ENCODE data around the gene EPHB1.
"Not testable (repeated sequence)": the region's sequence is repeated elsewhere in the genome, so short reads cannot be mapped to it uniquely, and the experiment has no call there.

Gene EPHB1

DNA sequence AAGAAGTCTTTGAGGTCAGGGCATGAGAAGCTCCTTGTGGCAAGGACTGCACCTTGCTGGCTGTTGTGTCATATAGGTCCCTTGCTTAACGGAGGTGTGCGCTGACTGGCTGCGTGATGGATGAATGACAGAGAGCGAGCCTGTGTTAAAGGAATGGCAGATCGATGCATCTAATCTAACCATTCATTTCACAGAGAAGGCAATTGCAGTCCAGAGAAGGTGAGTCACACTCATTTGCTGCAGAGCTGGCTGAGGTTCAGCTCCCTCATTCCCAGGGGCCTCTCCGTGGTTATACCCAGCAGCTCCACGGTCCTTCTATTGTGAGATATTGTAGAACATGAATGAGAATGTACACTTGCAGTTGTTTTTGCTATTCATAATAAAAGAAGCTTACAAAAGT, 289.3 kb downstream of the EPHB1 start:
- no peak for DNase-seq (ENCODE audit: low read depth in 2 of 2)

DNA sequence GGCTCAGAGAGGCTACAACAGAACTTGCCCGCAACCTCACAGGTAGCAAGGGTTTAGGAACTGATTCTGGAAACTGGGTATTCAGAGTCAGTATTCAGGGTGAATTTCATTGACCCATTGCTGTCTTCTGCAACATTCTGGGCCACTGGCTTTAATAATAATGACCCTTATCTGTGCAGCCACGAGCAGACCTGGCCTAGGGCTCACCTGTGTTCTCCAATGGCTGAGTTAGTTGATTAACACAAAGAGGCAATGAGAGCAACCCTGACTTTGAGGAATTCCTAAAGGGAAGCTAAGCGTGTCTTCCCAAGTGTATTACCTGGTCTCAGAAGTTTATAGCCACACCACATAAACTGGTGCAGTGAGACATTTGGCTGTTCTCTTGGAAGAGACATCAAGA, 289.9 kb downstream of the EPHB1 start:
- DNase-seq (ENCODE audit: low read depth in 2 of 2), result no peak

DNA sequence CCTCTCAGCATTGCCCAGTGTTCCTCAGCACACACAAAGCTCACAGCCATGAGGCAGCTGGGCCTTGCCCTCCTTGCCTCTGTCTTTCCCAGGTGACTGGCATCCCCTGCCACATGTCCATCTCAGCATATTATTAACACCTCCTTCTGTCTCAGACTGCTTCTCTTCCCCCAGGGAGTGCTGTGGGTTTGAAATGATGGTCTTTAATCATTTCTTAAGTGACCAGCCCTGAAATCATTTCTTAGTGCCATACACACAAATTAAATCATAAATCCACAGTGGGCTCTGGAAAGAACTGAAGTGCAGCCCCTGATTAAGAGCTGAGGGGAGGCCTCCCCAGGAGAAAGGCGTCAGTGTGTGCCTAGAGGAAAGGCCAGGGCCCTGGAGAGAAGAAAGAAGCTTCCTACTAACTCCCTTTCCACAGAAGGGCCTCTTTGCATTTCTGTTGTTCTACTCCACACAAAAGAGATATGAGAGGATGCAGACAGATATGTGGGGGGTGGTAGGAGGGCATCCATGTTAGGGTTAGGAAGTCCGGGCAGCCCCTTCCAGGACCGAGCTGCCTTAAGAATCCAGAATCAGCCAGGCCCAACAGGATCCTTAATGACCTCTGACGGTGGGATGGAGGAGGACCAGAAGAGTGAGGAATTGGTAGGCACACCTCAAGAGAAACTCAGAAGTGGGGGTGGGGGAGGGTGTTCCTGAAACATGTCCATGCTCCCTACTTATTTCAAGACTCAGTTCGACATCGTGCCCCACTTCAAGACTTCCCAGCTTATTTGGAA, 290.8 kb downstream of the EPHB1 start:
- no peak for DNase-seq (ENCODE audit: low read depth in 2 of 2)

DNA sequence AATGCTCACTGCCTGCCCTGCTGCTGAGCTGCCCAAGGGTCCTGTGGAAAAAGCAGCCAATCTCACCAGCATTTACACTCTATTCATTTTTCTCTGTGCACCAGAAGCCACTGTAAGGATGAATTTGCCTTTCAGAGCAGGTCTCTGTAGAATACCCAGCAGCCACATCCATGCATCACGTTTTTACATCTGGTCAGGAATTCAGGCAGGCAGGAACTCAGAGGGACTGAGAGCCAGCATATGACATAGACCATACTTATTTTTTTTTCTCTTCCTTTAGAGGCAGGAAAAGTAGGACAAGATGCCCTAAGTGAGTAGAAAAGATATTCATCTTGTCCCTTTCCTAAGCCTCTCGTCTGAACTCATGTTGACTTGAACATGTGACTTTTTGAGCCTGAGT, 292.7 kb downstream of the EPHB1 start:
- no peak for DNase-seq (ENCODE audit: low read depth in 2 of 2)

DNA sequence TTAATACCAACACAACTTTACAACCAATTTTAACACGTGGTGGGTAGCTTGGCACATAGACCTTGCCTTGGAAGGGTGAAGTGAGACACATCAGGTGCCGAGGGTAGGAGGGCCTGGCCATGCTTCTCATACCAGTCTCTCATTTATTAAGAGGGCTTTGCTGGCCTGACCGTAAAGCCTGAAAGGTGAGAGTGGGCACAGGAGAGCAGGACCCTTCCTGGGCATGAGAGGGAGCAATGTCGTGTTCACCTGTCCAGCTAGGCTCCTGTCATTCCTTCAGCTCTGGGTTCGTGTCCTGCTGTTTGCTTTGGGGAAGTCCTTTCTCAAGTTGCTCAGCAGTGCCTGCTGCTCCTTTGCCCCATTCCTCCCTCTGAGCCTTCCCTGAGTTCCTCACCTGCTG, 294.4 kb downstream of the EPHB1 start:
- DNase-seq (ENCODE audit: low read depth in 2 of 2), result no peak

DNA sequence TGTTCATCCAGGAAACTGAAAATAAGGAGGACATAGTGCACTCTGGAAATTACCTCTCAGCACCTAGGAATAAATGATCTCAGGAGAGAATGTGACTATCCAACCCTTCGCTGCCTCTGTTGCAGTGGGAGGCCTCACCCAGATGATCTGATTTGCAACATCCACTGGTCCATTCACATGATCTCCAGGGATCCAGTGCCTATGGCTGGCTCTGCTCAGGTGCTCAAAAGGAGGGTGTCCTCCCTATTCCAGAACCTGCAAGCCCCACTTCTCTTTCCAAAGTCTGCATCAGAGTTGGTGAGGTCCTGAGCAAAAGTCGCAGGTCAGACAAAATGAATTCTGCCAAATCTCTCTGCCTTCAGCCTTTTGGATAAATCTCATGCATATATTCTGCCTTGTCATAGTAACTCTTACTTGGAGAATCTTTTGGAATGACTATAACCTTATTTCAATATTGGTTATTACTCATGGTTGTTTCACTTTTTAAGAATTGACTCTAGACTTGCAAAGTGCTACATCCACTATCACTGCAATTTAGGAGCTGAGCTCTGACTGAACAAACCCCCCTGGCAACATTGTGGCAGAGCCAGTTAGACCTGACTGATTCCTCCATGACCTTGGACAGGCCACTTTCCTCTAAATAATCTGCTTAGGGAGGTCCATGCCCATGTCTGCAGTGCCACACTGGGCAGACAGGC, 295.1 kb downstream of the EPHB1 start:
- DNase-seq (ENCODE audit: low read depth in 2 of 2), result no peak

DNA sequence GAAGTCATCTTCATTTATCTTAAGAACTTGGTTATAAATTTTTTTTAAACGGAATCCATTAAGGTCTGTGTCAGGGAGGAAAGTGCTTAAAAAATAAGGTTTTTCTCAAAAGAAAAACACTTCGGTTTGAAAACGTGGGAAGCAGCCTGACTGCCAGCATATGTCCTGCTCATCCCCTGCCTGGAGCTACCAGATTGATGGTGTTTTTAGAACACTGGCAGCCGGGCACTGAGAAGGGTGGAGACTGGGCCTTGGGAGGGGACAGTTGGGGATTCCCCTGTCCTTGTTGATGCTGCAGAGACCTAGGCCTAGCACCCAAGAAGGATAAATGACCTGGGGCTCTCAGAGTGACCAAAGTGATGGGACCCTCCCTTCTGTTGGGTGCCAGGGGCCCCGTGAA, 296.9 kb downstream of the EPHB1 start:
- DNase-seq (ENCODE audit: low read depth in 2 of 2), result no peak

DNA sequence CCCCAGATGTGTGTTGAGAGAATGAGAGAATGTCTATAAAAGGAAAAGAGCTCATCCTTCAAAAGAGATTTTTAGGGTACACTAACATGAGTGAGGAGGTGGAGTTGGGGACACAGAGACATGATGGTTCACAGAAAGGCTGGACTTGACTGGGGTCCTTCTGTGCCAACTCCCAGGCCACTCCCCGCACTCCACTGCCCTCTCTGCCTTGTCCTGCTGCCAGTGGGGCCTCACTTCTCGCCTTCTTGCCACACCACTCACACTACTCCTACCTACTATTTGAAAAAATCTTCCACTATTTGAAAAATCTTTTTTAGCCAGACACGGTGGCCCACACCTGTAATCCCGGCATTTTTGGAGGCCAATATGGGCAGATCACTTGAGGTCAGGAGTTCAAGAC, 298.1 kb downstream of the EPHB1 start:
- no peak for DNase-seq (ENCODE audit: low read depth in 2 of 2)

DNA sequence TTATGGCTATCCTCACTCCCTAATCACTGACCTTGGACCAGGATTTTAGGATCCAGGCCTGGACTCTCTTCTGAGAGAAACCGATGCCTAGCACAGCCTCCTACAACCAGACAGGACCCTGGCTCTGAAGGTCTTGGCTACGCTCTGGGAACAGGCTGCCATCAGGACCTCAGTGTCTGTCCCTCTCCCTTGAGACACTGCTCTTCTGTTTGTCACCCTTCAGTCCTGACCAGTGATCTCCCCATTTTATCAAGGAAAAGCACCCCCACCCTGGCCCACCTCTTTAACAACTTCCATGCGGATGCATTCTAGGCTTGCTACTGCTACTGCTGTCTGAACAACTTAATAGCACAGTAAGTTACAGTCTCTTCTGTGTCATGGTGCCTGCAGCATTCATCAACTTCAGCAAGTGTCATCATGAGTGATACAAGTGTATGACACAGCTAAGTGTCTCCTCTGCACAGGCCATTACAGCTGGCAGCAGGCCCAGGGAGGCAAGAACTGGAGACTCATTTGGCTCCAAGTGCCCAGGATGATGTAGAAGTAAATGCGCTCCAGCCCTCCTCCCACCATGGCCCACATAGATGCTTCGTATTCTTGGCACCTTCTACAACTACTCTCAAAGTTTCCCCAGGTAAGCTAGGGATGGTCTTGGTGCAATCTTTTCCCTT, 302.4 kb downstream of the EPHB1 start:
- DNase-seq (ENCODE audit: low read depth in 2 of 2), result no peak

DNA sequence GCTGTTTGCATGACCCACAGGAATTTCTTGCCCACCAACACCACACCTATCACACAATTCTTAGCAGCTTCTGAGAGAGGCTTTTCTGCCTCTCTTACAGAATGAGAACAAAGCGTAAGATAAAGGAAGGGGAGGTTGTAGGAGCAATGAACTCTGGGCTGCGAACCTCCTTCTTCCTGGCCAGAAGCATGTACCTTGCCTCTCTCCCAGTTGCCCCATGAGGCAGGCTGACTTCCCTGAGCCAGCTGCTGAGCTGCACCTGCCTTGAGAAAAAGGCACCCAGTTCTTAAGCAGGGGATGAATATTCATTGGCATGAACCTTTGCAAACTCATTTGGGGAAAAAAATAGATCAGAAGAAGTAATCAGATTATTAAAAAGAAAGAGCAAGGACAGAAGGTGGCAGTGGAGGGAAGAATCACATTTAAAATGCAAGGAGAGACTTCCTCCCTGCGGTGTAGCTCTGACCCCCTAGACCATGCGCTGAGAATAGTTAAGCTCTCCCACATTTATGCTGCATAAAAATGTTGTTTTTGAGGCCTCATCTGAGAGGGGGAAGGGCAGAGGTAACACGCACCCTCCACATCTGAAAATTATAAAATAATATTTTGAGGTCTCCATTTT, 304.8 kb downstream of the EPHB1 start:
- DNase-seq (ENCODE audit: low read depth in 2 of 2), result no peak

DNA sequence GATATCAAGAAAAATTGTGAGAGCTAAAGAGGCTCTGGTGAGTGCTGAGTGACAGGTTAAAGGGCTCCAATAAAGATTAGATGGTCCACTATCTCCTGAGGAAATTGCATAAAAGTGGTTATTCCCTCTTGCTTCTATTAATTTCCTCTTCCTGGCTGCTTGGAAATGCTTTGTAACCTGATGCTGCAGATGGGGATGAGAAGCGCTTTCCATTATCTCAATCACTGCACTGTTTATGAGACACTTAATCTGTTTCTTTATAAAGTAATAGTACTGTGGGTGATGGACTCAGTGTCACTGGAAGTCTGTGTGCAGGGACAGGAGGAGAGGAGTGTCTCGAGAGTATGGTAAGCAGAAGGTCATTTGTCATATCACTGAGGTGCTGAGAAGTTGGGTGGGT, 305.3 kb downstream of the EPHB1 start:
- DNase-seq (ENCODE audit: low read depth in 2 of 2), result no peak

DNA sequence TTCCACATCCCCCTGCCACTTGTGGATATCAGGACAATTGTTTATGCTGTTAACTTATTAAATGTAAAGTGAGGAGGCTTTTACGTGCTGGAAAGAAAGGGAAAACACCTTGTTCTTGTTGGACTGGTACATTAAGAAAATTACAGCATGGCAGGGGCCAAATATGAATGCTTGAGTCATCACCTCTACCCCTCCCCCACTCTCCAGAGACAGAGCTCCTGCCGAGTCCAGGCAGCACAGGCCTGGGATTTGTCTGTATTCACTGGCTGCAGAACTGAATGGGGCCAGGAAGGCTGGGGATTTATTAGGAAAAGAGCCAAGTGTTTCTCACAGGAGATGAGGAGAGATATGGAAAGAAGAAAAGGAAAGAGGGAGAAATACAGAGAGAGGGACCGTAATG, 308.9 kb downstream of the EPHB1 start:
- DNase-seq (ENCODE audit: low read depth in 2 of 2), result no peak

DNA sequence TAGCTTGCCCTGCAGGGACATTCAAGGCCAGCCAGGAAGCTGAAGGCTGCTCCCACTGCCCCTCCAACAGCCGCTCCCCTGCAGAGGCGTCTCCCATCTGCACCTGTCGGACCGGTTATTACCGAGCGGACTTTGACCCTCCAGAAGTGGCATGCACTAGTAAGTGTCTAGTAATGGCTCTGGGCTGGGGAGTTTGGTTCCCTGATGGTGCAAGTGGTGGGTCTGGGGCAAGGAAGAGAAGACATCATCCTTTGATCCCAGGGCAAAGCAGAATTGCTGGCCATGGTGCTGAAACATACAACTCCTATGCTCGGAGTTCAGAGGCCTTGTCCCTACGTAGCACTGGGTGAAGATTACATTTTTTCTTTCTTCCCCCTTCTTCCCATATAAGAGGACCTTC, 311.4 kb downstream of the EPHB1 start:
- DNase-seq (ENCODE audit: low read depth in 2 of 2), result no peak

DNA sequence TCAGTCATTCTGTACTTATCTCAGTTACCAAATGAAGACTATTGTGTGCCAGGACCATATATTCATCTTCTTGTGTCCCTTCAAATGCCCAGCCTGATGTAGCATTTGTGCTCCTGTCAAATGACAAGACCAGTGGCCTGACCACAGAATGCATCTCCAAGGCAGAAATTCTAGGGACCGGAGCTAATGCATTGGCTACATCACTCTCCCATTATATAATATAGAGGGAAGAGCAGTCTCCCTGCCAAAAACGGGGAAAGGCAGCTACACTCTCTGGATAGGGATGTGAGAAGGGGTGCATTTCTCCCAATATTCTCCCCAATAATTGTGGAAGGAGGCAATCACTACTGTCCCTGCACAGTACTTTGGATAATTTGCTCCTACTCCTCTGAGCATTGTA, 312.0 kb downstream of the EPHB1 start:
- DNase-seq (ENCODE audit: low read depth in 2 of 2), result no peak

DNA sequence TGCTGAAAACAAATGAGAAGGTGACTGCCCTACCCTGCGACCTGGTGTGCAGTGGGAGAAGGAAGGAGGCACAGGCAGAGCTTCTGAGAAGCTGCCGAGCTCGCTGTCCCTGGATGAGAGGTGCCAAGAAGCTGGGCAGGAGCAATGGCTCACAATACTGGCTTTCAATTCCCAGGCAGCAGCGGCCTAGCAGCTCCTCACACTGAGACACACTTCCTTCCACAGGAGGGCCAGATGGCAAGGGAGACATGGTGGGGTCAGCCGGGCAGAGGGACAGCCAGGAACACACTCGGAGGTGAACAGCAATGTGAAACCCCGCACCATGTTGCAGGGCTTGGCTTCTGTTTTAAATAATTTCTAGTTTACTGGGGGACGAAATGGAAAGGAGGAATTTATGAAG, 314.6 kb downstream of the EPHB1 start:
- DNase-seq (ENCODE audit: low read depth in 2 of 2), result no peak

DNA sequence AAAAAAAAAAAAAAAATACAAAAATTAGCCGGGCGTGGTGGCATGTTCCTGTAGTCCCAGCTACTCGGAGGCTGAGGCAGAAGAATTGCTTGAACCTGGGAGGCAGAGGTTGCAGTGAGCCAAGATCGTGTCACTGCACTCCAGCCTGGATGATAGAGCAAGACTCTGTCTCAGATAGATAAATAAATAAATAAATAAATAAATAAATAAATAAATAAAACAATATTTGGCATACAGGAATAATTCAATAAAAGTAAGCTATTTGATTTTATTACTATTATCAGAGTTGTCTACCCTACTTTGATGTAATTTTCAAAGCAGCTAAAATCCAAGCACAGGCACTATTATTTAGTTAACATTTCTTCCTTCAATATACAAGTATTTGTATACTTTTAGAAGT, 319.5 kb downstream of the EPHB1 start:
- DNase-seq (ENCODE audit: low read depth in 2 of 2), result not testable (repeated sequence)

DNA sequence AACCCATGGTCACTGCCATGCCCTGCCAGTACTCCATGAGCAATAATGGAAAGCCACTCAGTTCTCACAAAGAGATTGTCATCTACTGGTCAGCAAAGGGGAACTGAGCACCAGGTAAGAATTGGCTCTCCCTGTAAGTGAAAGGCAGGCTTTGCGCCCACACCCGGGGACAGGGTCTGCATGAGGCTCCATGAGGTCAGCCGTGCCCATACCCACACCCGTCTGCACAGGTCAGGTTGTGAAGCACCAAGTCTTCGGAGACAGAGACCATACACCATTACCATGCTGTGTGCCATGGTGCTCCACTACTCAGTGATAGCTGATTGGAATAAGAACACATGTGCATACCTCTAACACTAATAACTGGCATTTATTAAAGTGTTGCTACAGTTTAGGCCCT, 322.9 kb downstream of the EPHB1 start:
- DNase-seq (ENCODE audit: low read depth in 2 of 2), result no peak

DNA sequence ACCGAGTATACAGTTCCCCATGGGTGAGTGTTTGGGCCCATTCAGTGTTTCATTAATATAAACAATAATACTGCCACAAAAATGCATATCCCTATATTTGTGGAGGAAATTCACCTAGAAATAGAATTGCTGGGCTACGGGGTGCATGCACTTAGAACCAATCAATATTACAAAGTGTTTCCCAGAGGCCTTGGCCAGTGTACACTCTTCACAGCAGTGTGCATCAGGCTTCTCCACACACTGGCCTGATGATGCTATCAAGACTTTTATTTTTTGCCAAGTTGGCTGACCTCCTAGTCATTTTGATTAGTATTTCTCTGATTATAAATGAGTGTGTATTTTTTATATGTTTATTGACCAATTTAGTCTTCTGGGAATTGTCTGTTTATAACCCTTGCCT, 323.7 kb downstream of the EPHB1 start:
- DNase-seq (ENCODE audit: low read depth in 2 of 2), result no peak

DNA sequence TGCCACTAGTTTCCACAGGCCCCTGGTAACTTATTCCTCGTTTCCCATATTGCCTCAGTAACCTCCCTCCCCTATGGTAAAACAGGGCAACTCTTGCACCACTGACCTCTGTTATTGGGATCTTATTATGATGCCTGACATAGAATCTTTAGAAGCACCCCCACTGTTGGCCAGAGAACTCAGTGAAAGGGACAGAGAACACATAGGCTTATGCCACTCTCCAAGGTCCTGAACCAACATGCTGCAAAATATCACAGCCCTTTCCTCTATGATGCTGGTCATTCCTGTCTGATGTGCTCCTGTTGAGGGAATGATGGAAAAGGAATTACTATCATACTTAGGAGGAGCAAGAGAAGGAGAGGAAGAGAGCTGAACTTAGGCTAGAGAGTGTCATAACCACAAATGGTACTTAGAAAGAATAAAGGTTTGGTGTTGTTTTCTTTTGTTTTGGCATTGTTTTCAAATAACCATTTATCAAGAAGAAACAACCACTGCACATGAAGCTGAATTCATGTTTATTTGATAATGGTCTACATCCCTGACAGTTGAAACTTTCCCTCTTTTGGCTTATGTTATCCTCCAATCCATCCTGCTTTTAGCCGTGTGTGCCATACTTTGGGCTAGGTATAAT, 330.2 kb downstream of the EPHB1 start:
- DNase-seq (ENCODE audit: low read depth in 2 of 2), result no peak

DNA sequence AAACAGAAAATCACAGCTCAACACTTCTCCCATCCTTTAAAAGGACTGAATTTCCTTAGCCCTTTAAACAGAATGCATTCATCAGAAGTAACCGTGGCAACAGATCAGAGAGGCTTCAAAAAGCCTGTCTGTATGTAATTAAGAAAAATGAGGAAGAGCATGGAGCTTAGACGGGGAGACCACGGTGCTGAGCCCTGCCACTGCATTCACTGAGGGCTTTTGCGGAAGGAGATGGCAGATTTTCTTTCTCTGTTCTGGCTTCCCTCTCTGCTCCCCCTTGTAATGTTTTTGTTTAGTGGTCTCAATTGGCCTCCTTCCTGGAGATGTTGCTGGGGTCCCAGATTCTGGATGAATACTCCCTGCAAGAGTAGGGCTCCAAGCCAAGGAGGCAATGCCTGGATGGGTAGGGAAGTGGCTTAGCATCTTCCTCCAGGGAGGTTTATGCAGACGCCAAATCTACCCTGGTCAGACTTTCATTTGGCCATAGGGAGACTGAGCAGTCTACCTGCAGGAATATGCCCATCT, 332.9 kb downstream of the EPHB1 start:
- no peak for DNase-seq (ENCODE audit: low read depth in 2 of 2)

DNA sequence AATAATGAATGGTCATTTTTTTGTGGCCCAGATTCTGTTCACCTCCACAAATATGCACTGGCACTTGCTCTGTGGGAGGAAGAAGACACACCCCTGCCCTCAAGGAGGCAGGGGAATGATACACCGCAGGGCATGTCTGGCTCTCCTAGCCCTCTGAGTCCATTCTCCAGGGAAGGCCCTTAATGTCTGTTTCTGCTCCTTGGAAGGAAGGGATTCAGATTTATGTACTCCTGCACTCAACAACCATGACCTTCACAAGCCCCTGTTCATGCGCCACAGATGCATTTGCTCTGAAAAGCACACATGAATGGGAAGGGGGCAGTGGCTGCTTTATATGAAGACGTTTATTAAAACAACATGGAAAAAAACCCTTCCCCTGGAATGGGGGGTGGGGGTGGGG, 333.8 kb downstream of the EPHB1 start:
- DNase-seq (ENCODE audit: low read depth in 2 of 2), result no peak

DNA sequence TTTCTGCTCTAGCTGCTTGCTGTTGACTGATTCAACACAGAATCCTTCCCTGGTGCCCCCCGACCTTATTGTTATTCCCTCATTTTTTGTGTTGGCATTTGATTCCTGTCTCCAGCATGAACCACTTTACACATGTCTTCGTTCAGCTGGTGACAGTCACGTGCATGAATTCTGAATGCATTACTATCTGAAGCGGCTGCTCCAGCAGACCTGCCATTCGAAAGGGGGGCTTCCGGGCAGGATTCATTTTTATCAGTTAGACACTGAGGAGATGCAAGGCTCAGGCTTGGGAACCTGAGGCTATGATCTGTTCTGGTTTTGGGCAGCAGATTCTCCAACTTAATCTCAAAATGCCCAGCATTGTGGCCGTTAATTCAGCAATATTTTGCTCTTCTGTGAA, 336.2 kb downstream of the EPHB1 start:
- no peak for DNase-seq (ENCODE audit: low read depth in 2 of 2)

Data from stimulated activated CD4-positive, alpha-beta T cell treated with anti-CD3 and anti-CD28 coated beads, Interleukin-1b, Interleukin-23, amount 100 ng/mL, for 4 hours (primary cell).